ENCODE measurements around the gene CLGN.

The CLGN gene

GRCh38 chr4:140344101-140344500, 83.3 kb downstream of the CLGN start:
- no peak for DNase-seq
- Histone ChIP-seq H3K4me3 (ENCODE audit: low read depth, low read length) (no peak overlapping the region), H3K27ac (no peak overlapping the region), H3K27me3 (replicated peaks) (no peaks in the 10 kb centered on the region), H3K36me3 (replicated peaks) (no peaks in the 10 kb centered on the region)
- TF ChIP-seq, protein P1, sequence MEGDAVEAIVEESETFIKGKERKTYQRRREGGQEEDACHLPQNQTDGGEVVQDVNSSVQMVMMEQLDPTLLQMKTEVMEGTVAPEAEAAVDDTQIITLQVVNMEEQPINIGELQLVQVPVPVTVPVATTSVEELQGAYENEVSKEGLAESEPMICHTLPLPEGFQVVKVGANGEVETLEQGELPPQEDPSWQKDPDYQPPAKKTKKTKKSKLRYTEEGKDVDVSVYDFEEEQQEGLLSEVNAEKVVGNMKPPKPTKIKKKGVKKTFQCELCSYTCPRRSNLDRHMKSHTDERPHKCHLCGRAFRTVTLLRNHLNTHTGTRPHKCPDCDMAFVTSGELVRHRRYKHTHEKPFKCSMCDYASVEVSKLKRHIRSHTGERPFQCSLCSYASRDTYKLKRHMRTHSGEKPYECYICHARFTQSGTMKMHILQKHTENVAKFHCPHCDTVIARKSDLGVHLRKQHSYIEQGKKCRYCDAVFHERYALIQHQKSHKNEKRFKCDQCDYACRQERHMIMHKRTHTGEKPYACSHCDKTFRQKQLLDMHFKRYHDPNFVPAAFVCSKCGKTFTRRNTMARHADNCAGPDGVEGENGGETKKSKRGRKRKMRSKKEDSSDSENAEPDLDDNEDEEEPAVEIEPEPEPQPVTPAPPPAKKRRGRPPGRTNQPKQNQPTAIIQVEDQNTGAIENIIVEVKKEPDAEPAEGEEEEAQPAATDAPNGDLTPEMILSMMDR (IDR thresholded peaks at IDR 0.05; ENCODE audit: low read depth, low read length, missing control alignments) = no peak
- in situ Hi-C loops (cut with HindIII; ENCODE audit: low pct_ligation_motif_present, low sequenced_read_pairs) = no loop called here

- DNase-seq = no peak
- in situ Hi-C loops (cut with HindIII; ENCODE audit: low pct_ligation_motif_present, low sequenced_read_pairs) = no loop called here
- no peak overlapping the region for H3K4me3 ChIP-seq (ENCODE audit: low read depth, low read length)
- TF ChIP-seq, protein P1 (IDR thresholded peaks at IDR 0.05; ENCODE audit: low read depth, low read length, missing control alignments) = no peak
- H3K36me3 ChIP-seq (replicated peaks) = no peaks in the 10 kb centered on the region
- H3K27ac ChIP-seq = no peak overlapping the region
- no peaks in the 10 kb centered on the region for H3K27me3 ChIP-seq (replicated peaks)
Observed at GRCh38 chr4:140343303-140343702, 84.1 kb downstream of the CLGN start.

- DNase-seq = no peak
- no peak overlapping the region for H3K27ac ChIP-seq
- H3K36me3 ChIP-seq (replicated peaks) = no peaks in the 10 kb centered on the region
- in situ Hi-C loops (cut with HindIII; ENCODE audit: low pct_ligation_motif_present, low sequenced_read_pairs) = no loop called here
- no peaks in the 10 kb centered on the region for H3K27me3 ChIP-seq (replicated peaks)
- no peak overlapping the region for H3K4me3 ChIP-seq (ENCODE audit: low read depth, low read length)
- TF ChIP-seq, protein P1 (IDR thresholded peaks at IDR 0.05; ENCODE audit: low read depth, low read length, missing control alignments) = no peak
Observed at GRCh38 chr4:140342620-140343019, 84.8 kb downstream of the CLGN start.

All from brain microvascular endothelial cell (primary cell).